ENCODE results near the gene CNOT1.

CNOT1 gene

GRCh38 chr16:58635502-58635901, 5.9 kb upstream of the CNOT1 start:
- Histone ChIP-seq H3K27ac (replicated peaks) (no peak overlapping the region), H3K27me3 (ENCODE audit: insufficient read depth, poor library complexity, severe bottlenecking) (no peaks in the 10 kb centered on the region), H3K4me3 (replicated peaks; ENCODE audit: insufficient read depth, low read length) (no peak overlapping the region)
- TF ChIP-seq, protein P1, sequence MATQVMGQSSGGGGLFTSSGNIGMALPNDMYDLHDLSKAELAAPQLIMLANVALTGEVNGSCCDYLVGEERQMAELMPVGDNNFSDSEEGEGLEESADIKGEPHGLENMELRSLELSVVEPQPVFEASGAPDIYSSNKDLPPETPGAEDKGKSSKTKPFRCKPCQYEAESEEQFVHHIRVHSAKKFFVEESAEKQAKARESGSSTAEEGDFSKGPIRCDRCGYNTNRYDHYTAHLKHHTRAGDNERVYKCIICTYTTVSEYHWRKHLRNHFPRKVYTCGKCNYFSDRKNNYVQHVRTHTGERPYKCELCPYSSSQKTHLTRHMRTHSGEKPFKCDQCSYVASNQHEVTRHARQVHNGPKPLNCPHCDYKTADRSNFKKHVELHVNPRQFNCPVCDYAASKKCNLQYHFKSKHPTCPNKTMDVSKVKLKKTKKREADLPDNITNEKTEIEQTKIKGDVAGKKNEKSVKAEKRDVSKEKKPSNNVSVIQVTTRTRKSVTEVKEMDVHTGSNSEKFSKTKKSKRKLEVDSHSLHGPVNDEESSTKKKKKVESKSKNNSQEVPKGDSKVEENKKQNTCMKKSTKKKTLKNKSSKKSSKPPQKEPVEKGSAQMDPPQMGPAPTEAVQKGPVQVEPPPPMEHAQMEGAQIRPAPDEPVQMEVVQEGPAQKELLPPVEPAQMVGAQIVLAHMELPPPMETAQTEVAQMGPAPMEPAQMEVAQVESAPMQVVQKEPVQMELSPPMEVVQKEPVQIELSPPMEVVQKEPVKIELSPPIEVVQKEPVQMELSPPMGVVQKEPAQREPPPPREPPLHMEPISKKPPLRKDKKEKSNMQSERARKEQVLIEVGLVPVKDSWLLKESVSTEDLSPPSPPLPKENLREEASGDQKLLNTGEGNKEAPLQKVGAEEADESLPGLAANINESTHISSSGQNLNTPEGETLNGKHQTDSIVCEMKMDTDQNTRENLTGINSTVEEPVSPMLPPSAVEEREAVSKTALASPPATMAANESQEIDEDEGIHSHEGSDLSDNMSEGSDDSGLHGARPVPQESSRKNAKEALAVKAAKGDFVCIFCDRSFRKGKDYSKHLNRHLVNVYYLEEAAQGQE (IDR thresholded peaks at IDR 0.05; ENCODE audit: insufficient replicate concordance, low read depth), result no peak
- TF ChIP-seq GABPA (IDR thresholded peaks at IDR 0.05; ENCODE audit: low read depth) (no peak), POLR2AphosphoS5 (IDR thresholded peaks at IDR 0.05; ENCODE audit: low read depth) (no peak), SPI1 (IDR thresholded peaks at IDR 0.05; ENCODE audit: borderline replicate concordance, low read depth) (no peak), CTCF (IDR thresholded peaks at IDR 0.05; ENCODE audit: insufficient read depth, low read length) (no peak)
- no peak for DNase-seq (ENCODE audit: low read depth in 1 of 2, low spot score in 1 of 2)

DNA sequence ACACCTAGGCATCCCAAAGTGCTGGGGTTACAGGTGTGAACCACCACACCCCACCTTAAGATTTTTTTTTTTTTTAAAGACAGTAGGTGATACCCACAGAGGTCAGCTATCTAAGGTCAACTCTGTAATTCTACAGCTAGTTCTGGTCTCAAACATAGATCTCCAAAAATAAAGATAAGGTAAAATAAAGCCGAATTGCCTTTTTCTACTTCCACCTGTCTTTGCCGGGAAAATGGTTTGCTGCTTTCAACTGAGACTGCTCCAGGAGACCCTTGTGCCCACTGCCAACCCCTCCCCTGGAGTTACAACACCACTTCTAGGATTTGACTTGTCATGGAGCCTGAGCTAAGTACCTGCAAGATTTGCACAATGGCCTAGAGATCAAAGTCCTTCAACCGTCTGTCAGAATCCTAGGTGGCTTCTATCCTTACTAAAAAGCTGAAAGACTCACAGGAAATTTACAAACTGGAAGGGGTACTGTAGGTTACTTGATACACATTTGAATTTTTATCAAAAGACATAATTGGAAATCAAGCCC, 4.7 kb upstream of the CNOT1 start:
- Histone ChIP-seq H3K27ac (replicated peaks) (no peak overlapping the region), H3K4me3 (replicated peaks; ENCODE audit: insufficient read depth, low read length) (no peak overlapping the region), H3K27me3 (ENCODE audit: insufficient read depth, poor library complexity, severe bottlenecking) (no peaks in the 10 kb centered on the region)
- DNase-seq (ENCODE audit: low read depth in 1 of 2, low spot score in 1 of 2), result no peak
- TF ChIP-seq SPI1 (IDR thresholded peaks at IDR 0.05; ENCODE audit: borderline replicate concordance, low read depth), result no peak
- TF ChIP-seq GABPA (IDR thresholded peaks at IDR 0.05; ENCODE audit: low read depth), result no peak
- TF ChIP-seq CTCF (IDR thresholded peaks at IDR 0.05; ENCODE audit: insufficient read depth, low read length), result no peak
- TF ChIP-seq POLR2AphosphoS5 (IDR thresholded peaks at IDR 0.05; ENCODE audit: low read depth), result no peak
- TF ChIP-seq, protein P1 (IDR thresholded peaks at IDR 0.05; ENCODE audit: insufficient replicate concordance, low read depth), result no peak

DNA sequence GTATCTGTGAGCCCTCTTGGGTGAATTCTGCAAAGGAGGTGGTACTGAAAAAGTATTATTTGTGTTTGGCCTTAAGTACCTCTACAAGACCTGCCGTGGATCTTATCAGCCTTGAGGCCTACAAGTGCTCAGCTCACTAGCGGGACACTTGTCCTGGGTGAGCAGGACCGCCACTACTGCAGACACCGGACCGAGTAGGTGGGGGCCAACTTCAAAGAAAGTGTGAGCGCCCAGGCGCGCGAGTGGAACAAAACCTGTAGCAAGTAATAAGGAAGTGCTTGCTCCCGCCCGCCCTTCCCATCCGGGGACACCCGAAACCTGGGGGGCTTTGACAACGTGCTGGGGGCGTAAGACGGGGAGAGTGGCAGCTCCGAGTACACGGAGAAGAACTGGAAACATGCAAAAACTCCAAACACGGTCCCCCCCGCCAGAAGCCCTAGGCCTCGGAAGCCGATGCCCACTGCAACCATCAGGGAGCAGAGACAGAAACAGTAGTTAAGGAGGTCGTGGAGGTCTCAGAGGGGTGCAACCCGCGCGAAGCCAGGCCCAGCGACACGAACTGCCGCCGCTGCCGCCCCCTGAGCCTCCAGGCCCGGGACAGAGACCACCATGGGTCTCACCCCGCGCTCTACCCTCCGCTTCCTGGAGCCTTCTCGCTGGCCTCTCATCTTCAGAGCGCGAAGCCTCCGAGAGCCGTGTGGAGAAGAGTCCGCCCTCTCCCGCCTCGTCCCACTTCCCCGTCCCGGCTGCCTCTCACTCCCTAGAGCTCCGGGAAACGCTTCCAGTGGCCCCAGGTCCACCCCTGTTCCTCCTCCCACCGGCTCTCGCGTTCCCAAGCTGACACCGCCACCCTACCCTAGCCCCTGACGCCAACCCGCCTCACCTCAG, 537 bp downstream of the CNOT1 start:
- DNase-seq (ENCODE audit: low read depth in 1 of 2, low spot score in 1 of 2), result peak; percentile 45 to 71
- Histone ChIP-seq H3K27me3 (ENCODE audit: insufficient read depth, poor library complexity, severe bottlenecking) (no peaks in the 10 kb centered on the region), H3K4me3 (replicated peaks; ENCODE audit: insufficient read depth, low read length) (peak overlapping the region; percentile 79), H3K27ac (replicated peaks) (peak overlapping the region; percentile 95)
- TF ChIP-seq POLR2AphosphoS5 (IDR thresholded peaks at IDR 0.05; ENCODE audit: low read depth) (no peak; the same call in 1 of the 2 replicates), CTCF (IDR thresholded peaks at IDR 0.05; ENCODE audit: insufficient read depth, low read length) (no peak), SPI1 (IDR thresholded peaks at IDR 0.05; ENCODE audit: borderline replicate concordance, low read depth) (peak; percentile 89)
